HCT116 (cell line): Measurements from ENCODE around the gene IP6K2.

Experiments used
- ATF3 ChIP-seq: IDR thresholded peaks from 2 replicates; pipeline ENCODE4 v1.6.1; 2012
- CEBPB ChIP-seq: IDR thresholded peaks from 2 replicates; pipeline ENCODE4 v1.6.1; 2012; ENCODE audit warnings: low read depth
- EZH2phosphoT487 ChIP-seq: fragments of 200-600 bp; IDR thresholded peaks from 2 replicates; pipeline ENCODE4 v1.6.1; 2018; ENCODE audit warnings: antibody characterized with exemption, borderline replicate concordance
- JUND ChIP-seq: IDR thresholded peaks from 2 replicates; pipeline ENCODE4 v1.6.1; 2012
- MAX ChIP-seq: IDR thresholded peaks from 2 replicates; pipeline ENCODE4 v1.6.1; 2012
- POLR2A ChIP-seq: IDR thresholded peaks from 2 replicates; pipeline ENCODE4 v1.7.0; 2011; ENCODE audit warnings: borderline replicate concordance; ENCODE audit not compliant: insufficient read depth, insufficient read length; ENCODE audit errors: extremely low read depth
- ZNF274 ChIP-seq: fragments of 200-500 bp; sonication (Bioruptor generic); IDR thresholded peaks from 2 replicates; pipeline ENCODE4 v1.6.1; 2014; ENCODE audit warnings: mild to moderate bottlenecking, low read depth, low read length, inconsistent platforms
- TF ChIP-seq, protein P1 (sequence below), 3 experiments: fragments of 200-600 bp in 1 of 3; sonication (generic) in 1 of 3; IDR thresholded peaks in 2 of 3; conservative IDR thresholded peaks in 1 of 3; 2 replicates each; pipeline ENCODE4 v1.5.1; 2012 to 2017; ENCODE audit warnings: low read depth in 2 of 3, low read length in 2 of 3, antibody characterized with exemption in 1 of 3, borderline replicate concordance in 1 of 3, control low read depth in 1 of 3, mild to moderate bottlenecking in 1 of 3, mixed read lengths in 1 of 3, mixed run types in 1 of 3, moderate library complexity in 1 of 3; ENCODE audit not compliant: insufficient read depth in 1 of 3
- TF ChIP-seq, protein P2 (sequence below): IDR thresholded peaks from 2 replicates; pipeline ENCODE4 v1.6.1; 2011; ENCODE audit warnings: mild to moderate bottlenecking, low read length, moderate library complexity; ENCODE audit not compliant: insufficient replicate concordance; ENCODE audit errors: extremely low read depth

- TF ChIP-seq CEBPB (no peak), ATF3 (no peak), ZNF274 (no peak), POLR2A (no peak), MAX (no peak), EZH2phosphoT487 (no peak), JUND (no peak)
- TF ChIP-seq, protein P1, sequence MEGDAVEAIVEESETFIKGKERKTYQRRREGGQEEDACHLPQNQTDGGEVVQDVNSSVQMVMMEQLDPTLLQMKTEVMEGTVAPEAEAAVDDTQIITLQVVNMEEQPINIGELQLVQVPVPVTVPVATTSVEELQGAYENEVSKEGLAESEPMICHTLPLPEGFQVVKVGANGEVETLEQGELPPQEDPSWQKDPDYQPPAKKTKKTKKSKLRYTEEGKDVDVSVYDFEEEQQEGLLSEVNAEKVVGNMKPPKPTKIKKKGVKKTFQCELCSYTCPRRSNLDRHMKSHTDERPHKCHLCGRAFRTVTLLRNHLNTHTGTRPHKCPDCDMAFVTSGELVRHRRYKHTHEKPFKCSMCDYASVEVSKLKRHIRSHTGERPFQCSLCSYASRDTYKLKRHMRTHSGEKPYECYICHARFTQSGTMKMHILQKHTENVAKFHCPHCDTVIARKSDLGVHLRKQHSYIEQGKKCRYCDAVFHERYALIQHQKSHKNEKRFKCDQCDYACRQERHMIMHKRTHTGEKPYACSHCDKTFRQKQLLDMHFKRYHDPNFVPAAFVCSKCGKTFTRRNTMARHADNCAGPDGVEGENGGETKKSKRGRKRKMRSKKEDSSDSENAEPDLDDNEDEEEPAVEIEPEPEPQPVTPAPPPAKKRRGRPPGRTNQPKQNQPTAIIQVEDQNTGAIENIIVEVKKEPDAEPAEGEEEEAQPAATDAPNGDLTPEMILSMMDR (IDR thresholded peaks at IDR 0.05 in 2 of 3, conservative IDR thresholded peaks at IDR 0.05 in 1 of 3; ENCODE audit: borderline replicate concordance in 1 of 3, insufficient read depth in 1 of 3, low read depth in 2 of 3, low read length in 2 of 3), result no peak
- TF ChIP-seq, protein P2, sequence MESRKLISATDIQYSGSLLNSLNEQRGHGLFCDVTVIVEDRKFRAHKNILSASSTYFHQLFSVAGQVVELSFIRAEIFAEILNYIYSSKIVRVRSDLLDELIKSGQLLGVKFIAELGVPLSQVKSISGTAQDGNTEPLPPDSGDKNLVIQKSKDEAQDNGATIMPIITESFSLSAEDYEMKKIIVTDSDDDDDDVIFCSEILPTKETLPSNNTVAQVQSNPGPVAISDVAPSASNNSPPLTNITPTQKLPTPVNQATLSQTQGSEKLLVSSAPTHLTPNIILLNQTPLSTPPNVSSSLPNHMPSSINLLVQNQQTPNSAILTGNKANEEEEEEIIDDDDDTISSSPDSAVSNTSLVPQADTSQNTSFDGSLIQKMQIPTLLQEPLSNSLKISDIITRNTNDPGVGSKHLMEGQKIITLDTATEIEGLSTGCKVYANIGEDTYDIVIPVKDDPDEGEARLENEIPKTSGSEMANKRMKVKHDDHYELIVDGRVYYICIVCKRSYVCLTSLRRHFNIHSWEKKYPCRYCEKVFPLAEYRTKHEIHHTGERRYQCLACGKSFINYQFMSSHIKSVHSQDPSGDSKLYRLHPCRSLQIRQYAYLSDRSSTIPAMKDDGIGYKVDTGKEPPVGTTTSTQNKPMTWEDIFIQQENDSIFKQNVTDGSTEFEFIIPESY, result no peak
Observed at GRCh38 chr3:48688737-48689075, 28.3 kb downstream of the IP6K2 start.
